22Rv1 (cell line): ENCODE data around the gene GSC2.

Experiments used
- H3K27ac ChIP-seq: fragments of 450-650 bp; 2 replicates; pipeline ENCODE4 v1.5.1; 2017
- CTCF ChIP-seq: fragments of 450-650 bp; IDR thresholded peaks from 2 replicates; pipeline ENCODE4 v1.5.1; 2017; ENCODE audit warnings: mild to moderate bottlenecking
- ZFX ChIP-seq: fragments of 450-650 bp; IDR thresholded peaks from 2 replicates; pipeline ENCODE4 v1.6.1; 2017; ENCODE audit warnings: antibody characterized with exemption, borderline replicate concordance

The GSC2 gene

GRCh38 chr22:19180740-19181410 is 30.8 kb upstream of the GSC2 start:
- H3K27ac ChIP-seq, result no peak overlapping the region
- no peak for TF ChIP-seq CTCF
- TF ChIP-seq ZFX, result no peak

- H3K27ac ChIP-seq, result no peak overlapping the region
- TF ChIP-seq CTCF (no peak), ZFX (no peak)
Measured at GRCh38 chr22:19180234-19180633, 30.1 kb upstream of the GSC2 start.

DNA sequence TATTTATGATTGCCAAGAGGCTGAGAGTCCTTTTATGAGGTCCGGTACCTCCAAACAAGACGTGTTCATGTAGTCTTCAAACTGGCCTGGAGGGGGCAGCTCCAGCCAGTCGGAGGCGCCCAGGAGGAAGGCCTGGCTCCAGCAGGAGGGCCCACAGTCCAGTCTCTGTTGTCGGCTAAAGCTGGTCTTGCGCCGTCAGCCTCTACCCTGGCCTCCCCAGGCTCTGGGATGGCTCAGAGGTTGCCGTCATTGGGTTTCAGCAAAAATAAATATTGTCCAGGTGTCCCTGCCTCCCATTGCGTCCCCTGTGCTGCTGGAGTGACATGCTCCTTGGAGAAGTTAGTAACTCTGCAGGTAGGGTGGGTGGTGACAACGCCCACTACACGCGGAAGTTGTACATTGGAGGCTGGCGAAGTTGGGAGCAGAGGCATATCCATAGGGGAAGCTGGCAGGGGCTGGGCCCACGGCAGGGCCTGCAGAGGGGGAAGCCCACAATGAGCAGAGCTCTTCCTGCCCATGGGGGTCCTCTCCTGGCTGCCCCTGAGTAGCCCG is 29.5 kb upstream of the GSC2 start:
- TF ChIP-seq ZFX (no peak), CTCF (peak; percentile 89)
- H3K27ac ChIP-seq, result peak overlapping the region; percentile 93

DNA sequence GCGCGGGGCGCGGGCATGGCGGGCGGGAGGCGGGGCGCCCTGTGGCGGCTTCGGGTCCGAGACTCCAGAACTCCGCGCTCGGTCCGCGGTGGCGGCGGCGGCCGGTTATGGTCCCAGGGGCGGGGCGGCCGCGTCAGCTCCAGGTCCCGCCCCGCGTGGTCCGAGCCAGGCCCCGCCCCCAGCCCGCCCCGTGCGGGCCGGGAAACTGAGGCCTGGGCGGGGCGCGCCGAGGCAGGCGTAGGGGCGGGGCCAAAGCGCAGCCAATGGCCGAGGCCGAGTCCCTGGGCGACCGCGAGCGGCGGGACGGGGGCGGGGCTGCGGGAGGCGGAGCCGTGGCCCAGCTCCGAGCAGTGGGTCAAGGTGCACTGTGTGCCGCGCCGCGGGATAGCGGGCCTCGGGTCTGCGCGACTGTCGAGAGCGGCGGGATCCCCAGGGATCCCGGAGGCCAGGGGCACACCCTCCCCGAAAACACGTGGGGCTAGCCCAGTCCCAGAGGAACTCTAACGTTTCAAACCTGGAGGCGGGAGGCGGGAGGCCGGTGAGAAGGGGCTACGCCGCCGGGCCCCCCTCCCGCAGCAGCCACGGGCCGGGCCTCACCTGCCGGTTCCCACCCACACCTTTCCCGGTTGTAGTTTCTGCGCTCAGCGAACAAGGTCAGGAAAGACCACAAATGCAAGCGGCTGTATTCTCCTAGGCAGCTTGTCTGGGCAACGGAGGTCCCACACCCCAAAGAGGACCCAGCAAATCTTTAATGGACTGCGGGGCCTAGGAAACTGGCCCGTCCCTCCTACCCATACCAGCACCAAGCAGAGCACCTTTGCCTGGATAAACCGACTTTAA is 28.8 kb upstream of the GSC2 start, which contains the start of gene SLC25A1:
Gene SLC25A1, minus strand, starts transcription at position 80 of the 840 bp plus-strand sequence. Its CDS starts 63 bp downstream, at position 17.
- no peak for TF ChIP-seq CTCF
- no peak for TF ChIP-seq ZFX
- H3K27ac ChIP-seq, result peak within 1 kb of the TSS; percentile 93

- no peak for TF ChIP-seq CTCF
- no peak for TF ChIP-seq ZFX
- peak overlapping the region; percentile 93 for H3K27ac ChIP-seq
Measured at GRCh38 chr22:19178065-19178656, 28.1 kb upstream of the GSC2 start.

GRCh38 chr22:19177164-19178064 is 27.3 kb upstream of the GSC2 start:
- peak overlapping the region; percentile 93 for H3K27ac ChIP-seq

More at GRCh38 chr22:19177164-19178064, 27.3 kb upstream of the GSC2 start:
- TF ChIP-seq CTCF (no peak), ZFX (no peak)
